VCaP (cell line): Measurements from ENCODE around the gene ZNF668.

Experiments
- H3K27ac ChIP-seq: fragments of 450-650 bp; 2 replicates; pipeline ENCODE4 v1.5.1; 2017
- CTCF ChIP-seq: fragments of 450-650 bp; conservative IDR thresholded peaks from 2 replicates; pipeline ENCODE4 v1.5.1; 2017; ENCODE audit warnings: mild to moderate bottlenecking, moderate library complexity

The ZNF668 gene

GRCh38 chr16:31086629-31086906 lies 12.5 kb upstream of the ZNF668 start:
- TF ChIP-seq CTCF: no peak
- H3K27ac ChIP-seq: no peak overlapping the region

- no peak for TF ChIP-seq CTCF
- no peak overlapping the region for H3K27ac ChIP-seq
Observed at GRCh38 chr16:31085873-31086628, 12.0 kb upstream of the ZNF668 start.

DNA sequence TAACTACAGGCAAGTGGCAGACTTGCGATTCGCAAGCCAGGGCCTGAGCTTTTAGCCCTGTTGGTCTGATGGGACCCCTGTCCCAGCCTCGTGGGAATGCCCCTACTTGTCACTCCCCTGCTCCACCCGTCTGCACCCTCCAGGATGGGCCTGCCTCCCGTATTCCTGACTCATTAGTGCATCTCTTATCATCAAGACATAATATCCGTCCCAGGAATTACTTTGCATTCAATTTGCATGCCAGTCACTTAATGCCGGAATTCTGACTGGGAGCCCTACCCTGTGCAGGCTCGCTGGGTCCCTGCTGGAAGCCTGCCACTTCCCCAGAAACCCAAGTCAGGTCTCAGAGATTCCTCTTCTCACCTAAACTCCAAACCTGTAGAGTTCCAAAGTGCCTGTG lies 11.4 kb upstream of the ZNF668 start:
- no peak for TF ChIP-seq CTCF
- H3K27ac ChIP-seq: no peak overlapping the region

- H3K27ac ChIP-seq: no peak overlapping the region
Observed at GRCh38 chr16:31084584-31085302, 10.7 kb upstream of the ZNF668 start.

DNA sequence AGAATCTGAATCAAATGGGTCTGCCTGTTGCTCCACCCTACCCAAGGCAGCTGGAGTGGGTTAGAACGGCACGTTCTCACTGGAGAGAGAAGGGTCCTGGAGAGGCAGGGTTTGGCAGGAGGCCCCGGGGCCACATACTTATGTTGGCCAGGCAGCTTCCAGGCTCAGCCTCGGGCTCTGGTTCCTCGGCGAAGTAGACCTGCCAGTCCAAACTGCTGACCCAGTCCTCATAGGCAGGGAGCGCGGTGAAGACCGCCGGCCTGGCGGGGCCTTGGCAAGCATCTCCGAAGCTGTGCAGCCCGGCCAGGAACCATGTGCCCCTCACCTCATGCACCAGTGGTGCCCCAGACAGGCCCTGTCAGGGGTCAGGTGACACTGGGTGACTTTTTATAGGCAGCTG lies 9.9 kb upstream of the ZNF668 start:
- no peak for TF ChIP-seq CTCF
- no peak overlapping the region for H3K27ac ChIP-seq

More at GRCh38 chr16:31084584-31085302, 10.7 kb upstream of the ZNF668 start:
- TF ChIP-seq CTCF: no peak

DNA sequence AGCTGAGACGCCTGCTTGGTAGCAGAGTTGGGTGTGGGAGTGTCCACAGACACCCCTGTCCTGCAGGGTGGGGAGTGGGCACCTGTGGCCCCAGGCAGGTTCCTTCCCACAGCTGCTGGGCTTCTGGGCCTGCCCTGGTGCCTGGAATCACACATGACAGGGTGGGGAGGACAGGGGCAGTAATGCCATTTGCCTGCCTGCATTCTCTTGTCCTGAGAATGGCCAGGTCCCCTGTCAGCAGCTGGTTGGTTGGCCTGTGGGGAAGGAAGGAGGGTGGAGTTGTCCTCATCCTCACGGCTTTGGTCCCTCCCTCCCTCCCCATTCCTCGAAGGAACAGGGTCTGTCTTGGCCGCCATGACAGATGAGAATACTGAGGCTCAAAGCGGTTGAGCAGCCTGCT lies 9.5 kb upstream of the ZNF668 start:
- H3K27ac ChIP-seq: no peak overlapping the region
- no peak for TF ChIP-seq CTCF

DNA sequence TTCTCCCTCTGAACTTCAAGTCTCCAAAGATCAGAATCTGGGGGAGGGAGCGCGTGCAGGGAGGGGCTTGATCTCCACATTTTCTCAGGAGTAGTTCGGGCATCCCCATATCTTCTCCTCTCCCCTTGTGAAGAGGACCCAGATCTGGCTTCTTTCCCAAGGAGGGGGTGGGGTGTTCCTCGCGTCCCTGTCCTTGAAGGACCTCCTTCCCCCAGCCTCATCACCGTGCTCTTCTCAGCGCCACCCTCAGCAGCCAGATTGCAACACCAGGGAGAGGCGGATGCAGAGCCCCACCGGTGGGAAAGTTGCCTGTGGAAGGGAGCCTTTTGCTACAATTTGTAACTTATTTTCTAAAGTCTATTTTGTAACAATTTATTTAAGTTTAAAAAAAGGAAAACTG lies 9.0 kb upstream of the ZNF668 start:
- no peak overlapping the region for H3K27ac ChIP-seq
- TF ChIP-seq CTCF: no peak
